Keratinocyte (primary cell): ENCODE results near the gene TBL1XR1. TPM values are rescaled to one million over a fixed set of nuclear protein-coding genes. Genes with fewer than 3 reads are reported as not detected.
A peak's percentile ranks its signal among the peaks of the same experiment; 100 is the strongest.

Source experiments
- DNase-seq: peaks from one replicate; pipeline ENCODE4 v3.0.0-alpha.2; 2011; ENCODE audit warnings: low read depth, missing footprints, low spot score
- FAIRE-seq: peaks from 2 replicates; lab custom pipeline; 2011; peaks lifted over from hg19 to GRCh38; lab: Jason Lieb, UNC
- H2AFZ ChIP-seq: 2 replicates; pipeline ENCODE4 v1.6.0; 2012; ENCODE audit warnings: low read length, control low read depth, inconsistent platforms; ENCODE audit not compliant: control insufficient read depth
- H3K27ac ChIP-seq: 2 replicates; pipeline ENCODE4 v1.5.1; 2011; ENCODE audit warnings: low read length; ENCODE audit not compliant: control insufficient read depth, insufficient read depth
- H3K27me3 ChIP-seq: 3 replicates; pipeline ENCODE4 v1.6.0; 2011; ENCODE audit warnings: low read length; ENCODE audit not compliant: control insufficient read depth, insufficient read depth; ENCODE audit errors: extremely low read depth
- H3K36me3 ChIP-seq, 2 experiments: 2 replicates in 1 of 2; 3 replicates in 1 of 2; pipeline ENCODE4 v1.5.1; 2011; ENCODE audit warnings: low read length in 2 of 2, mild to moderate bottlenecking in 1 of 2; ENCODE audit not compliant: control insufficient read depth in 2 of 2, insufficient read depth in 2 of 2; ENCODE audit errors: extremely low read depth in 1 of 2
- H3K4me1 ChIP-seq: 3 replicates; pipeline ENCODE4 v1.5.1; 2011; ENCODE audit warnings: low read length; ENCODE audit not compliant: control insufficient read depth, insufficient read depth; ENCODE audit errors: extremely low read depth
- H3K4me2 ChIP-seq: 3 replicates; pipeline ENCODE4 v1.6.0; 2011; ENCODE audit warnings: low read depth, low read length; ENCODE audit not compliant: control insufficient read depth, insufficient read depth; ENCODE audit errors: extremely low read depth
- H3K4me3 ChIP-seq, 3 experiments: fragments of 200-600 bp in 1 of 3; sonication (generic) in 1 of 3; 2 replicates in 2 of 3; 3 replicates in 1 of 3; pipeline ENCODE4 v1.5.1; 2011 to 2016; ENCODE audit warnings: low read length in 3 of 3, mild to moderate bottlenecking in 3 of 3, control low read depth in 2 of 3, inconsistent platforms in 1 of 3, low read depth in 1 of 3, mixed read lengths in 1 of 3, mixed run types in 1 of 3, moderate library complexity in 1 of 3; ENCODE audit not compliant: control insufficient read depth in 2 of 3, insufficient read depth in 2 of 3; ENCODE audit errors: extremely low read depth in 1 of 3
- H3K79me2 ChIP-seq: 2 replicates; pipeline ENCODE4 v1.6.0; 2012; ENCODE audit warnings: low read length; ENCODE audit not compliant: control insufficient read depth, insufficient read depth
- H3K9ac ChIP-seq: 3 replicates; pipeline ENCODE4 v1.6.0; 2011; ENCODE audit warnings: low read length; ENCODE audit not compliant: control insufficient read depth, insufficient read depth; ENCODE audit errors: extremely low read depth
- H3K9me1 ChIP-seq: 3 replicates; pipeline ENCODE4 v1.6.0; 2011; ENCODE audit warnings: low read length; ENCODE audit not compliant: control insufficient read depth, insufficient read depth; ENCODE audit errors: extremely low read depth
- H3K9me3 ChIP-seq: 2 replicates; pipeline ENCODE4 v1.5.1; 2012; ENCODE audit warnings: low read depth, low read length; ENCODE audit not compliant: control insufficient read depth
- H4K20me1 ChIP-seq: 3 replicates; pipeline ENCODE4 v1.6.0; 2011; ENCODE audit warnings: low read length; ENCODE audit not compliant: control insufficient read depth, insufficient read depth; ENCODE audit errors: extremely low read depth
- EZH2 ChIP-seq: IDR thresholded peaks from one replicate; pipeline ENCODE4 v1.6.1; 2012; ENCODE audit warnings: inconsistent platforms, mild to moderate bottlenecking, low read length, moderate library complexity
- dilution Hi-C: fragments of 300-500 bp; cut with MboI; formaldehyde crosslinking; loops from one replicate; pipeline ENCODE4 v1.7.0; 2020; ENCODE audit warnings: low sequenced_read_pairs; ENCODE audit not compliant: extremely low pct_ligation_motif_present
- polyA plus RNA-seq, 5 experiments: library from polyadenylated mRNA; depleted of rRNA in 3 of 5; stranded (reverse) in 3 of 5; stranded (forward) in 1 of 5; unstranded in 1 of 5; fragments of >200 nt; gene quantifications; 1 replicate in 1 of 5; 2 replicates in 3 of 5; 3 replicates in 1 of 5; pipeline versions ENCODE4 v1.2.1 to v1.2.3, GENCODE V29; 2011 to 2012; ENCODE audit warnings: missing spikeins in 2 of 5, low read depth in 1 of 5, low replicate concordance in 1 of 5
- TF ChIP-seq, protein P1 (sequence below), 3 experiments: IDR thresholded peaks in 1 of 3; conservative IDR thresholded peaks in 1 of 3; optimal IDR thresholded peaks in 1 of 3; 2 replicates in 2 of 3; 3 replicates in 1 of 3; pipeline versions ENCODE3 to v1.5.1; 2011; ENCODE audit warnings: low read length in 3 of 3, mild to moderate bottlenecking in 3 of 3, moderate library complexity in 2 of 3, control low read depth in 1 of 3, inconsistent platforms in 1 of 3; ENCODE audit not compliant: insufficient read depth in 2 of 3; ENCODE audit errors: extremely low read depth in 1 of 3

Gene TBL1XR1
- polyA plus RNA-seq, 1 donor (not counting 4 experiments of a cell fraction or from before 2014, with no cell fraction given): 169 TPM

- FAIRE-seq: peak; percentile 77
Observed at GRCh38 chr3:177039490-177040274, 157.6 kb downstream of the TBL1XR1 start.

GRCh38 chr3:177037241-177037640 lies 160.0 kb downstream of the TBL1XR1 start:
- no peaks in the 10 kb centered on the region for H4K20me1 ChIP-seq
- peaks cover 29% of the 10 kb centered on the region for H3K4me1 ChIP-seq
- H3K79me2 ChIP-seq: peaks cover 2% of the 10 kb centered on the region
- dilution Hi-C loops: no loop called here
- no peak overlapping the region for H2AFZ ChIP-seq
- TF ChIP-seq EZH2: no peak
- TF ChIP-seq, protein P1, sequence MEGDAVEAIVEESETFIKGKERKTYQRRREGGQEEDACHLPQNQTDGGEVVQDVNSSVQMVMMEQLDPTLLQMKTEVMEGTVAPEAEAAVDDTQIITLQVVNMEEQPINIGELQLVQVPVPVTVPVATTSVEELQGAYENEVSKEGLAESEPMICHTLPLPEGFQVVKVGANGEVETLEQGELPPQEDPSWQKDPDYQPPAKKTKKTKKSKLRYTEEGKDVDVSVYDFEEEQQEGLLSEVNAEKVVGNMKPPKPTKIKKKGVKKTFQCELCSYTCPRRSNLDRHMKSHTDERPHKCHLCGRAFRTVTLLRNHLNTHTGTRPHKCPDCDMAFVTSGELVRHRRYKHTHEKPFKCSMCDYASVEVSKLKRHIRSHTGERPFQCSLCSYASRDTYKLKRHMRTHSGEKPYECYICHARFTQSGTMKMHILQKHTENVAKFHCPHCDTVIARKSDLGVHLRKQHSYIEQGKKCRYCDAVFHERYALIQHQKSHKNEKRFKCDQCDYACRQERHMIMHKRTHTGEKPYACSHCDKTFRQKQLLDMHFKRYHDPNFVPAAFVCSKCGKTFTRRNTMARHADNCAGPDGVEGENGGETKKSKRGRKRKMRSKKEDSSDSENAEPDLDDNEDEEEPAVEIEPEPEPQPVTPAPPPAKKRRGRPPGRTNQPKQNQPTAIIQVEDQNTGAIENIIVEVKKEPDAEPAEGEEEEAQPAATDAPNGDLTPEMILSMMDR (optimal IDR thresholded peaks at IDR 0.05 in 1 of 3, IDR thresholded peaks at IDR 0.05 in 1 of 3, conservative IDR thresholded peaks at IDR 0.05 in 1 of 3; ENCODE audit: extremely low read depth in 1 of 3, insufficient read depth in 2 of 3, low read length in 3 of 3): no peak
- FAIRE-seq (no peak), DNase-seq (no peak)
- H3K9me3 ChIP-seq: no peaks in the 10 kb centered on the region
- H3K9me1 ChIP-seq: no peaks in the 10 kb centered on the region
- H3K27ac ChIP-seq: no peak overlapping the region
- H3K27me3 ChIP-seq: no peaks in the 10 kb centered on the region
- H3K4me2 ChIP-seq: no peak overlapping the region
- no peak overlapping the region for H3K4me3 ChIP-seq
- no peak overlapping the region for H3K9ac ChIP-seq
- H3K36me3 ChIP-seq: peaks cover 14 to 15% of the 10 kb centered on the region in 2 experiments

More at GRCh38 chr3:177039490-177040274, 157.6 kb downstream of the TBL1XR1 start:
- Histone ChIP-seq H2AFZ (no peak overlapping the region), H4K20me1 (no peaks in the 10 kb centered on the region), H3K27me3 (no peaks in the 10 kb centered on the region), H3K4me1 (peaks cover 25% of the 10 kb centered on the region), H3K9me1 (no peaks in the 10 kb centered on the region), H3K9me3 (no peaks in the 10 kb centered on the region), H3K9ac (no peak overlapping the region), H3K27ac (no peak overlapping the region), H3K79me2 (peaks cover 2% of the 10 kb centered on the region), H3K36me3 (peaks cover 15 to 16% of the 10 kb centered on the region in 2 experiments), H3K4me2 (peak overlapping the region; percentile 26), H3K4me3 (no peak overlapping the region)
- dilution Hi-C loops: no loop called here
- no peak for DNase-seq
- no peak for TF ChIP-seq EZH2
- TF ChIP-seq, protein P1 (optimal IDR thresholded peaks at IDR 0.05 in 1 of 3, IDR thresholded peaks at IDR 0.05 in 1 of 3, conservative IDR thresholded peaks at IDR 0.05 in 1 of 3; ENCODE audit: extremely low read depth in 1 of 3, insufficient read depth in 2 of 3, low read length in 3 of 3): no peak
